ENCODE data around the gene SLC35F3. TPM values are rescaled to one million over a fixed set of nuclear protein-coding genes. Genes with fewer than 3 reads are reported as not detected.

Gene SLC35F3
- total and polyA plus RNA-seq, 4 donors = 0.01 to 0.37 (median 0.08) TPM; not detected in 1

GRCh38 chr1:234039603-234040002, 135.1 kb downstream of the SLC35F3 start:
- Histone ChIP-seq H3K27me3 (ENCODE audit: control insufficient read depth in 4 of 4, insufficient read depth in 4 of 4, low read length in 3 of 4) (no peaks in the 10 kb centered on the region), H3K4me1 (ENCODE audit: control insufficient read depth in 4 of 4, insufficient read depth in 4 of 4, low read length in 3 of 4) (no peaks in the 10 kb centered on the region), H3K27ac (ENCODE audit: low read depth in 1 of 2, low read length in 2 of 2) (no peak overlapping the region), H3K4me3 (ENCODE audit: low read depth in 1 of 3, low read length in 3 of 3) (no peak overlapping the region), H3K9me3 (ENCODE audit: control insufficient read depth in 4 of 4, low read length in 3 of 4) (peaks cover 0 to 3% (median under 1%) of the 10 kb centered on the region in 4 donors), H3K36me3 (ENCODE audit: control insufficient read depth in 4 of 4, insufficient read depth in 3 of 4, low read depth in 1 of 4, low read length in 3 of 4) (no peaks in the 10 kb centered on the region), H3K9ac (ENCODE audit: low read depth in 1 of 2, low read length in 2 of 2) (no peak overlapping the region)
- DNase-seq (ENCODE audit: low spot score) = no peak
- WGBS = 89% methylated on average over 8 of the region's 8 CpGs
- TF ChIP-seq TAF1 (conservative IDR thresholded peaks at IDR 0.05) (no peak), SP1 (IDR thresholded peaks at IDR 0.05) (no peak), EGR1 (IDR thresholded peaks at IDR 0.05; ENCODE audit: low read depth in 2 of 2) (no peak), FOXA1 (IDR thresholded peaks at IDR 0.05) (no peak), HNF4A (conservative IDR thresholded peaks at IDR 0.05) (no peak), GABPA (IDR thresholded peaks at IDR 0.05 in 1 of 2, conservative IDR thresholded peaks at IDR 0.05 in 1 of 2) (no peak), CTCF (IDR thresholded peaks at IDR 0.05; ENCODE audit: low read depth, low read length, missing input control) (no peak)

DNA sequence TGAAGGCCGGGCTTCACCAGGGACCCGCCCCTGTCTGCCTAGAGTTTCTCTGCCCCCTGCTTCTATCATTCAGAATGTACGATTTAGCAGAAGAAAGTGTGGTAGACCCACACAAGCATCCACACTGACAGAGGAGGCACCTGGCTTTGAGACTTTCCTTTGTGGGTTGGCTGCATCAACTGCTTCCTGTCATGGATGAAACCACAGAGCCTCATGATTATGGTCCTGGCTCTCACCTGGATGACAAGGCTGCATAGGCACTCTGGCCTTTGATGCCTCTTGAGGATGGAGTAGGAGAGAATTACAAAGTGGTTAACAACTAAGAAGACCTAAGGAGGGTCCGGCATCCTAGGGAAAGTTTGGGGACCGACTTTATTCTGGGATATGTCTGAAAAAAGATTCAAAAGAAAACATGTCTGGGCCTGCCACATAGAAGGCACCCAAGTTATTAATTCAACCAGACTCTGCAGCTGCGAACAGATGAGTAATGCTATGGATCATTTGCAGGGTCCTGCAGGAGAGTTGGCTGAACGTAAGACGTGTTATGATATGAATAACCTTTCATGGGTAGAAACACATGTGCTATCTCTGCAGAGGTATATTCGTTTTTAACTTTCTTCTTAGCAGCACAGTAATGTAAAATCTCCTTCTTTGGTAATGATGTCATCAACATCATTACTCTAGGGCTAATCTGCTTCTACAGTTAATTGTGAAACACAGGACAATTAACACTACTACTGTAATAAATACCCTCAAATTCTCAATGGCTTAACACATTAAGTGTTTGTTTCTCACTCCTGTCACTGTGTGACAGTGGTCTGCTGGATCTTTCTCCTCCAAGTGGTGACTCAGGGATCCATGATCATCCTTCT, 136.2 kb downstream of the SLC35F3 start:
- no peak overlapping the region for H3K27ac ChIP-seq (ENCODE audit: low read depth in 1 of 2, low read length in 2 of 2)
- no peaks in the 10 kb centered on the region for H3K4me1 ChIP-seq (ENCODE audit: control insufficient read depth in 4 of 4, insufficient read depth in 4 of 4, low read length in 3 of 4)
- no peak overlapping the region for H3K4me3 ChIP-seq (ENCODE audit: low read depth in 1 of 3, low read length in 3 of 3)
- no peak overlapping the region for H3K9ac ChIP-seq (ENCODE audit: low read depth in 1 of 2, low read length in 2 of 2)
- no peaks in the 10 kb centered on the region for H3K36me3 ChIP-seq (ENCODE audit: control insufficient read depth in 4 of 4, insufficient read depth in 3 of 4, low read depth in 1 of 4, low read length in 3 of 4)
- 78% methylated on average over 9 of the region's 9 CpGs for WGBS
- H3K9me3 ChIP-seq (ENCODE audit: control insufficient read depth in 4 of 4, low read length in 3 of 4) = peaks cover 0 to 3% (median under 1%) of the 10 kb centered on the region in 4 donors
- no peak for DNase-seq (ENCODE audit: low spot score)
- H3K27me3 ChIP-seq (ENCODE audit: control insufficient read depth in 4 of 4, insufficient read depth in 4 of 4, low read length in 3 of 4) = no peaks in the 10 kb centered on the region
- TF ChIP-seq GABPA (IDR thresholded peaks at IDR 0.05 in 1 of 2, conservative IDR thresholded peaks at IDR 0.05 in 1 of 2) = no peak
- no peak for TF ChIP-seq FOXA1 (IDR thresholded peaks at IDR 0.05)
- no peak for TF ChIP-seq JUND (IDR thresholded peaks at IDR 0.05)
- TF ChIP-seq HNF4G (IDR thresholded peaks at IDR 0.05) = no peak
- no peak for TF ChIP-seq RAD21 (IDR thresholded peaks at IDR 0.05)
- TF ChIP-seq NR2F2 (IDR thresholded peaks at IDR 0.05) = no peak
- no peak for TF ChIP-seq FOXA2 (IDR thresholded peaks at IDR 0.05)
- no peak for TF ChIP-seq CTCF (IDR thresholded peaks at IDR 0.05; ENCODE audit: low read depth, low read length, missing input control)
- TF ChIP-seq HNF4A (conservative IDR thresholded peaks at IDR 0.05) = no peak
- no peak for TF ChIP-seq YY1 (IDR thresholded peaks at IDR 0.05)
- TF ChIP-seq, protein P1, sequence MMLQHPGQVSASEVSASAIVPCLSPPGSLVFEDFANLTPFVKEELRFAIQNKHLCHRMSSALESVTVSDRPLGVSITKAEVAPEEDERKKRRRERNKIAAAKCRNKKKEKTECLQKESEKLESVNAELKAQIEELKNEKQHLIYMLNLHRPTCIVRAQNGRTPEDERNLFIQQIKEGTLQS (IDR thresholded peaks at IDR 0.05) = no peak
- TF ChIP-seq, protein P2, sequence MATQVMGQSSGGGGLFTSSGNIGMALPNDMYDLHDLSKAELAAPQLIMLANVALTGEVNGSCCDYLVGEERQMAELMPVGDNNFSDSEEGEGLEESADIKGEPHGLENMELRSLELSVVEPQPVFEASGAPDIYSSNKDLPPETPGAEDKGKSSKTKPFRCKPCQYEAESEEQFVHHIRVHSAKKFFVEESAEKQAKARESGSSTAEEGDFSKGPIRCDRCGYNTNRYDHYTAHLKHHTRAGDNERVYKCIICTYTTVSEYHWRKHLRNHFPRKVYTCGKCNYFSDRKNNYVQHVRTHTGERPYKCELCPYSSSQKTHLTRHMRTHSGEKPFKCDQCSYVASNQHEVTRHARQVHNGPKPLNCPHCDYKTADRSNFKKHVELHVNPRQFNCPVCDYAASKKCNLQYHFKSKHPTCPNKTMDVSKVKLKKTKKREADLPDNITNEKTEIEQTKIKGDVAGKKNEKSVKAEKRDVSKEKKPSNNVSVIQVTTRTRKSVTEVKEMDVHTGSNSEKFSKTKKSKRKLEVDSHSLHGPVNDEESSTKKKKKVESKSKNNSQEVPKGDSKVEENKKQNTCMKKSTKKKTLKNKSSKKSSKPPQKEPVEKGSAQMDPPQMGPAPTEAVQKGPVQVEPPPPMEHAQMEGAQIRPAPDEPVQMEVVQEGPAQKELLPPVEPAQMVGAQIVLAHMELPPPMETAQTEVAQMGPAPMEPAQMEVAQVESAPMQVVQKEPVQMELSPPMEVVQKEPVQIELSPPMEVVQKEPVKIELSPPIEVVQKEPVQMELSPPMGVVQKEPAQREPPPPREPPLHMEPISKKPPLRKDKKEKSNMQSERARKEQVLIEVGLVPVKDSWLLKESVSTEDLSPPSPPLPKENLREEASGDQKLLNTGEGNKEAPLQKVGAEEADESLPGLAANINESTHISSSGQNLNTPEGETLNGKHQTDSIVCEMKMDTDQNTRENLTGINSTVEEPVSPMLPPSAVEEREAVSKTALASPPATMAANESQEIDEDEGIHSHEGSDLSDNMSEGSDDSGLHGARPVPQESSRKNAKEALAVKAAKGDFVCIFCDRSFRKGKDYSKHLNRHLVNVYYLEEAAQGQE (IDR thresholded peaks at IDR 0.05) = no peak
- no peak for TF ChIP-seq ZBTB33 (IDR thresholded peaks at IDR 0.05)
- no peak for TF ChIP-seq RXRA (IDR thresholded peaks at IDR 0.05)
- TF ChIP-seq EGR1 (IDR thresholded peaks at IDR 0.05; ENCODE audit: low read depth in 2 of 2) = no peak
